ENCODE data around the gene ITPRID1.

Gene ITPRID1

GRCh38 chr7:31705377-31705776 lies 191.5 kb downstream of the ITPRID1 start:
- DNase-seq: no peak

- no peak for DNase-seq
Observed at GRCh38 chr7:31707089-31707488, 193.2 kb downstream of the ITPRID1 start.

Measured in DMS 273 treated with DMSO at 0.1 percent for 48 hours (cell line).